Measurements from ENCODE around the gene PCID2.
"Not testable (repeated sequence)": the region's sequence is repeated elsewhere in the genome, so short reads cannot be mapped to it uniquely, and the experiment has no call there.

PCID2 gene

GRCh38 chr13:113166266-113166665 lies 42.2 kb downstream of the PCID2 start:
- H2AFZ ChIP-seq (ENCODE audit: low read length): no peak overlapping the region
- no peaks in the 10 kb centered on the region for H3K79me2 ChIP-seq (ENCODE audit: low read length)
- H3K36me3 ChIP-seq (replicated peaks; ENCODE audit: insufficient read depth, low read length): no peaks in the 10 kb centered on the region
- no peak overlapping the region for H3K27ac ChIP-seq (ENCODE audit: low read length)
- no peak overlapping the region for H3K4me3 ChIP-seq (ENCODE audit: low read length)
- no peaks in the 10 kb centered on the region for H3K9me2 ChIP-seq (replicated peaks; ENCODE audit: insufficient read depth, low read length)
- no peak overlapping the region for H3K4me2 ChIP-seq (ENCODE audit: low read depth, low read length)
- no peaks in the 10 kb centered on the region for H3F3A ChIP-seq (ENCODE audit: insufficient read depth, low read length)
- H3K27me3 ChIP-seq (replicated peaks; ENCODE audit: insufficient read depth, low read length): peaks cover 13% of the 10 kb centered on the region
- DNase-seq: no peak
- H3K9ac ChIP-seq (ENCODE audit: low read length): no peak overlapping the region
- no peaks in the 10 kb centered on the region for H4K20me1 ChIP-seq (ENCODE audit: insufficient read depth, low read length)
- no peaks in the 10 kb centered on the region for H3K4me1 ChIP-seq (ENCODE audit: low read length)
- no peaks in the 10 kb centered on the region for H3K9me3 ChIP-seq (replicated peaks; ENCODE audit: insufficient read depth, low read length)
- TF ChIP-seq EZH2phosphoT487 (IDR thresholded peaks at IDR 0.05; ENCODE audit: low read length) (no peak), CTCF (IDR thresholded peaks at IDR 0.05; ENCODE audit: low read length) (no peak), EZH2 (optimal IDR thresholded peaks at IDR 0.05; ENCODE audit: low read depth, low read length) (no peak)

GRCh38 chr13:113164492-113164891 lies 44.0 kb downstream of the PCID2 start:
- no peak overlapping the region for H3K9ac ChIP-seq (ENCODE audit: low read length)
- H4K20me1 ChIP-seq (ENCODE audit: insufficient read depth, low read length): no peaks in the 10 kb centered on the region
- TF ChIP-seq CTCF (IDR thresholded peaks at IDR 0.05; ENCODE audit: low read length): no peak
- no peak for TF ChIP-seq EZH2phosphoT487 (IDR thresholded peaks at IDR 0.05; ENCODE audit: low read length)
- TF ChIP-seq EZH2 (optimal IDR thresholded peaks at IDR 0.05; ENCODE audit: low read depth, low read length): no peak
- no peak overlapping the region for H3K27ac ChIP-seq (ENCODE audit: low read length)
- no peak overlapping the region for H2AFZ ChIP-seq (ENCODE audit: low read length)
- H3K4me2 ChIP-seq (ENCODE audit: low read depth, low read length): no peak overlapping the region
- H3F3A ChIP-seq (ENCODE audit: insufficient read depth, low read length): no peaks in the 10 kb centered on the region
- H3K4me3 ChIP-seq (ENCODE audit: low read length): no peak overlapping the region
- H3K9me2 ChIP-seq (replicated peaks; ENCODE audit: insufficient read depth, low read length): no peaks in the 10 kb centered on the region
- no peaks in the 10 kb centered on the region for H3K9me3 ChIP-seq (replicated peaks; ENCODE audit: insufficient read depth, low read length)
- peaks cover 31% of the 10 kb centered on the region for H3K27me3 ChIP-seq (replicated peaks; ENCODE audit: insufficient read depth, low read length)
- no peak for DNase-seq
- no peaks in the 10 kb centered on the region for H3K4me1 ChIP-seq (ENCODE audit: low read length)
- H3K36me3 ChIP-seq (replicated peaks; ENCODE audit: insufficient read depth, low read length): no peaks in the 10 kb centered on the region
- H3K79me2 ChIP-seq (ENCODE audit: low read length): no peaks in the 10 kb centered on the region

- H3K79me2 ChIP-seq (ENCODE audit: low read length): no peaks in the 10 kb centered on the region
Measured at GRCh38 chr13:113162783-113163685, 45.4 kb downstream of the PCID2 start.

GRCh38 chr13:113161975-113162374 lies 46.5 kb downstream of the PCID2 start:
- H3K9me2 ChIP-seq (replicated peaks; ENCODE audit: insufficient read depth, low read length); H3K79me2 ChIP-seq (ENCODE audit: low read length); H3K27ac ChIP-seq (ENCODE audit: low read length); H2AFZ ChIP-seq (ENCODE audit: low read length); H3K4me2 ChIP-seq (ENCODE audit: low read depth, low read length); H3K4me3 ChIP-seq (ENCODE audit: low read length); H3F3A ChIP-seq (ENCODE audit: insufficient read depth, low read length); H3K9ac ChIP-seq (ENCODE audit: low read length); H4K20me1 ChIP-seq (ENCODE audit: insufficient read depth, low read length); H3K36me3 ChIP-seq (replicated peaks; ENCODE audit: insufficient read depth, low read length); DNase-seq; H3K4me1 ChIP-seq (ENCODE audit: low read length); H3K9me3 ChIP-seq (replicated peaks; ENCODE audit: insufficient read depth, low read length): not testable (repeated sequence)
- H3K27me3 ChIP-seq (replicated peaks; ENCODE audit: insufficient read depth, low read length): peaks cover 54% of the 10 kb centered on the region

More at GRCh38 chr13:113162783-113163685, 45.4 kb downstream of the PCID2 start:
- DNase-seq: no peak
- Histone ChIP-seq H3F3A (ENCODE audit: insufficient read depth, low read length) (no peaks in the 10 kb centered on the region), H3K9ac (ENCODE audit: low read length) (no peak overlapping the region), H3K4me3 (ENCODE audit: low read length) (no peak overlapping the region), H3K36me3 (replicated peaks; ENCODE audit: insufficient read depth, low read length) (no peaks in the 10 kb centered on the region), H3K4me2 (ENCODE audit: low read depth, low read length) (no peak overlapping the region), H3K27ac (ENCODE audit: low read length) (no peak overlapping the region), H3K27me3 (replicated peaks; ENCODE audit: insufficient read depth, low read length) (peaks cover 44% of the 10 kb centered on the region), H2AFZ (ENCODE audit: low read length) (no peak overlapping the region), H4K20me1 (ENCODE audit: insufficient read depth, low read length) (no peaks in the 10 kb centered on the region), H3K4me1 (ENCODE audit: low read length) (no peaks in the 10 kb centered on the region), H3K9me3 (replicated peaks; ENCODE audit: insufficient read depth, low read length) (no peaks in the 10 kb centered on the region), H3K9me2 (replicated peaks; ENCODE audit: insufficient read depth, low read length) (no peaks in the 10 kb centered on the region)
- TF ChIP-seq EZH2 (optimal IDR thresholded peaks at IDR 0.05; ENCODE audit: low read depth, low read length): no peak
- TF ChIP-seq CTCF (IDR thresholded peaks at IDR 0.05; ENCODE audit: low read length): no peak
- no peak for TF ChIP-seq EZH2phosphoT487 (IDR thresholded peaks at IDR 0.05; ENCODE audit: low read length)

All from MM.1S (cell line).